ENCODE data around the gene GALNT2. TPM values are rescaled to one million over a fixed set of nuclear protein-coding genes. Genes with fewer than 3 reads are reported as not detected.

GALNT2 gene
- total and polyA plus RNA-seq, 2 experiments from 2014 or later, result 17.8 to 48.3 TPM

DNA sequence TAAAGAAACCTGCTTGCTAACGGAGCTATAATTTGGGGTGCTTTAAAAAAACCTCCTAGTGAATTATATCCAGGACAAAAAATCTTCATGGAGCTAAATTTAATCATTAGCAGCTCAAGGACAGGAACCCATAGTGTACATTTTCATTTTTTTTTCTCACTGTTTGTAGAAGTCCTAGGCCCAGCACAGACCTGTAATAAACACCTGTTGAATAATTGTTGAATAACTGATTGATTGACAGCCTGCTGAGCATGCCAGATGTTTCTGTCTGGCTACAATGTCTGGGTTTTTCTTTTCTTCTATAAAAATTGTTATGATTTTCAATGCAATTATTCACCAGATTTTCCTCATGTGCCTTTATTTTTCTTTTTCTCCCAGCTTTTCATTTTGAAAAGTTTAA is 10.9 kb upstream of the GALNT2 start:
- H3F3A ChIP-seq (replicated peaks; ENCODE audit: low read depth), result no peaks in the 10 kb centered on the region
- ATAC-seq (no peak), DNase-seq (ENCODE audit: low spot score) (no peak)
- no peak overlapping the region for H3K27ac ChIP-seq (ENCODE audit: low read depth)
- no peaks in the 10 kb centered on the region for H4K20me1 ChIP-seq (replicated peaks; ENCODE audit: insufficient read depth)
- H3K9me2 ChIP-seq (ENCODE audit: insufficient read depth), result peaks cover 4% of the 10 kb centered on the region; the same call in 1 of the 2 replicates
- no peaks in the 10 kb centered on the region for H3K4me1 ChIP-seq (ENCODE audit: insufficient read depth)
- H2AFZ ChIP-seq, result no peak overlapping the region
- Mint-ChIP-seq H3K27me3 (ENCODE audit: insufficient read depth, low read depth, poor library complexity) (no peaks in the 10 kb centered on the region), H3K9me3 (no peaks in the 10 kb centered on the region; the same call in 2 of the 3 replicates), H3K36me3 (ENCODE audit: low read depth) (no peaks in the 10 kb centered on the region; the same call in 2 of the 3 replicates), H3K4me3 (no peak overlapping the region), H3K4me1 (peaks cover 5% of the 10 kb centered on the region), H3K27ac (no peak overlapping the region)
- H3K4me3 ChIP-seq, result no peak overlapping the region
- no peaks in the 10 kb centered on the region for H3K27me3 ChIP-seq (ENCODE audit: insufficient read depth)
- no peaks in the 10 kb centered on the region for H3K79me2 ChIP-seq (replicated peaks; ENCODE audit: insufficient read depth)
- TF ChIP-seq ZNF331 (CRISPR knock-in tag; IDR thresholded peaks at IDR 0.05; ENCODE audit: low read depth) (no peak), STAT1 (IDR thresholded peaks at IDR 0.05; ENCODE audit: unreplicated experiment) (no peak), EZH2phosphoT487 (IDR thresholded peaks at IDR 0.05; ENCODE audit: unreplicated experiment) (no peak), ZNF114 (CRISPR knock-in tag; IDR thresholded peaks at IDR 0.05) (no peak), CREB1 (CRISPR knock-in tag; IDR thresholded peaks at IDR 0.05; ENCODE audit: low read depth) (no peak), NANOG (IDR thresholded peaks at IDR 0.05; ENCODE audit: borderline replicate concordance) (no peak)
- TF ChIP-seq, protein P1, sequence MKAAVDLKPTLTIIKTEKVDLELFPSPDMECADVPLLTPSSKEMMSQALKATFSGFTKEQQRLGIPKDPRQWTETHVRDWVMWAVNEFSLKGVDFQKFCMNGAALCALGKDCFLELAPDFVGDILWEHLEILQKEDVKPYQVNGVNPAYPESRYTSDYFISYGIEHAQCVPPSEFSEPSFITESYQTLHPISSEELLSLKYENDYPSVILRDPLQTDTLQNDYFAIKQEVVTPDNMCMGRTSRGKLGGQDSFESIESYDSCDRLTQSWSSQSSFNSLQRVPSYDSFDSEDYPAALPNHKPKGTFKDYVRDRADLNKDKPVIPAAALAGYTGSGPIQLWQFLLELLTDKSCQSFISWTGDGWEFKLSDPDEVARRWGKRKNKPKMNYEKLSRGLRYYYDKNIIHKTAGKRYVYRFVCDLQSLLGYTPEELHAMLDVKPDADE (IDR thresholded peaks at IDR 0.05), result no peak
- TF ChIP-seq, protein P2, sequence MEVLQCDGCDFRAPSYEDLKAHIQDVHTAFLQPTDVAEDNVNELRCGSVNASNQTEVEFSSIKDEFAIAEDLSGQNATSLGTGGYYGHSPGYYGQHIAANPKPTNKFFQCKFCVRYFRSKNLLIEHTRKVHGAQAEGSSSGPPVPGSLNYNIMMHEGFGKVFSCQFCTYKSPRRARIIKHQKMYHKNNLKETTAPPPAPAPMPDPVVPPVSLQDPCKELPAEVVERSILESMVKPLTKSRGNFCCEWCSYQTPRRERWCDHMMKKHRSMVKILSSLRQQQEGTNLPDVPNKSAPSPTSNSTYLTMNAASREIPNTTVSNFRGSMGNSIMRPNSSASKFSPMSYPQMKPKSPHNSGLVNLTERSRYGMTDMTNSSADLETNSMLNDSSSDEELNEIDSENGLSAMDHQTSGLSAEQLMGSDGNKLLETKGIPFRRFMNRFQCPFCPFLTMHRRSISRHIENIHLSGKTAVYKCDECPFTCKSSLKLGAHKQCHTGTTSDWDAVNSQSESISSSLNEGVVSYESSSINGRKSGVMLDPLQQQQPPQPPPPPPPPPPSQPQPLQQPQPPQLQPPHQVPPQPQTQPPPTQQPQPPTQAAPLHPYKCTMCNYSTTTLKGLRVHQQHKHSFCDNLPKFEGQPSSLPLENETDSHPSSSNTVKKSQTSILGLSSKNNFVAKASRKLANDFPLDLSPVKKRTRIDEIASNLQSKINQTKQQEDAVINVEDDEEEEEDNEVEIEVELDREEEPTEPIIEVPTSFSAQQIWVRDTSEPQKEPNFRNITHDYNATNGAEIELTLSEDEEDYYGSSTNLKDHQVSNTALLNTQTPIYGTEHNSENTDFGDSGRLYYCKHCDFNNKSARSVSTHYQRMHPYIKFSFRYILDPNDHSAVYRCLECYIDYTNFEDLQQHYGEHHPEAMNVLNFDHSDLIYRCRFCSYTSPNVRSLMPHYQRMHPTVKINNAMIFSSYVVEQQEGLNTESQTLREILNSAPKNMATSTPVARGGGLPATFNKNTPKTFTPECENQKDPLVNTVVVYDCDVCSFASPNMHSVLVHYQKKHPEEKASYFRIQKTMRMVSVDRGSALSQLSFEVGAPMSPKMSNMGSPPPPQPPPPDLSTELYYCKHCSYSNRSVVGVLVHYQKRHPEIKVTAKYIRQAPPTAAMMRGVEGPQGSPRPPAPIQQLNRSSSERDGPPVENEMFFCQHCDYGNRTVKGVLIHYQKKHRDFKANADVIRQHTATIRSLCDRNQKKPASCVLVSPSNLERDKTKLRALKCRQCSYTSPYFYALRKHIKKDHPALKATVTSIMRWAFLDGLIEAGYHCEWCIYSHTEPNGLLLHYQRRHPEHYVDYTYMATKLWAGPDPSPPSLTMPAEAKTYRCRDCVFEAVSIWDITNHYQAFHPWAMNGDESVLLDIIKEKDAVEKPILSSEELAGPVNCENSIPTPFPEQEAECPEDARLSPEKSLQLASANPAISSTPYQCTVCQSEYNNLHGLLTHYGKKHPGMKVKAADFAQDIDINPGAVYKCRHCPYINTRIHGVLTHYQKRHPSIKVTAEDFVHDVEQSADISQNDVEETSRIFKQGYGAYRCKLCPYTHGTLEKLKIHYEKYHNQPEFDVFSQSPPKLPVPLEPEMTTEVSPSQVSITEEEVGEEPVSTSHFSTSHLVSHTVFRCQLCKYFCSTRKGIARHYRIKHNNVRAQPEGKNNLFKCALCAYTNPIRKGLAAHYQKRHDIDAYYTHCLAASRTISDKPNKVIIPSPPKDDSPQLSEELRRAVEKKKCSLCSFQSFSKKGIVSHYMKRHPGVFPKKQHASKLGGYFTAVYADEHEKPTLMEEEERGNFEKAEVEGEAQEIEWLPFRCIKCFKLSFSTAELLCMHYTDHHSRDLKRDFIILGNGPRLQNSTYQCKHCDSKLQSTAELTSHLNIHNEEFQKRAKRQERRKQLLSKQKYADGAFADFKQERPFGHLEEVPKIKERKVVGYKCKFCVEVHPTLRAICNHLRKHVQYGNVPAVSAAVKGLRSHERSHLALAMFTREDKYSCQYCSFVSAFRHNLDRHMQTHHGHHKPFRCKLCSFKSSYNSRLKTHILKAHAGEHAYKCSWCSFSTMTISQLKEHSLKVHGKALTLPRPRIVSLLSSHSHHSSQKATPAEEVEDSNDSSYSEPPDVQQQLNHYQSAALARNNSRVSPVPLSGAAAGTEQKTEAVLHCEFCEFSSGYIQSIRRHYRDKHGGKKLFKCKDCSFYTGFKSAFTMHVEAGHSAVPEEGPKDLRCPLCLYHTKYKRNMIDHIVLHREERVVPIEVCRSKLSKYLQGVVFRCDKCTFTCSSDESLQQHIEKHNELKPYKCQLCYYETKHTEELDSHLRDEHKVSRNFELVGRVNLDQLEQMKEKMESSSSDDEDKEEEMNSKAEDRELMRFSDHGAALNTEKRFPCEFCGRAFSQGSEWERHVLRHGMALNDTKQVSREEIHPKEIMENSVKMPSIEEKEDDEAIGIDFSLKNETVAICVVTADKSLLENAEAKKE (CRISPR knock-in tag; IDR thresholded peaks at IDR 0.05), result no peak
- TF ChIP-seq, protein P3, sequence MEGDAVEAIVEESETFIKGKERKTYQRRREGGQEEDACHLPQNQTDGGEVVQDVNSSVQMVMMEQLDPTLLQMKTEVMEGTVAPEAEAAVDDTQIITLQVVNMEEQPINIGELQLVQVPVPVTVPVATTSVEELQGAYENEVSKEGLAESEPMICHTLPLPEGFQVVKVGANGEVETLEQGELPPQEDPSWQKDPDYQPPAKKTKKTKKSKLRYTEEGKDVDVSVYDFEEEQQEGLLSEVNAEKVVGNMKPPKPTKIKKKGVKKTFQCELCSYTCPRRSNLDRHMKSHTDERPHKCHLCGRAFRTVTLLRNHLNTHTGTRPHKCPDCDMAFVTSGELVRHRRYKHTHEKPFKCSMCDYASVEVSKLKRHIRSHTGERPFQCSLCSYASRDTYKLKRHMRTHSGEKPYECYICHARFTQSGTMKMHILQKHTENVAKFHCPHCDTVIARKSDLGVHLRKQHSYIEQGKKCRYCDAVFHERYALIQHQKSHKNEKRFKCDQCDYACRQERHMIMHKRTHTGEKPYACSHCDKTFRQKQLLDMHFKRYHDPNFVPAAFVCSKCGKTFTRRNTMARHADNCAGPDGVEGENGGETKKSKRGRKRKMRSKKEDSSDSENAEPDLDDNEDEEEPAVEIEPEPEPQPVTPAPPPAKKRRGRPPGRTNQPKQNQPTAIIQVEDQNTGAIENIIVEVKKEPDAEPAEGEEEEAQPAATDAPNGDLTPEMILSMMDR (conservative IDR thresholded peaks at IDR 0.05; ENCODE audit: low read depth in 2 of 2), result no peak
- no peak overlapping the region for H3K4me2 ChIP-seq
- H3K36me3 ChIP-seq (ENCODE audit: insufficient read depth), result no peaks in the 10 kb centered on the region

All from GM23338 (cell line).